Raji (cell line): Measurements from ENCODE around the gene ABL1.

Experiments
- POLR2A ChIP-seq: IDR thresholded peaks from 2 replicates; pipeline ENCODE4 v1.6.1; 2011; ENCODE audit warnings: low read depth, low read length, control low read depth; ENCODE audit not compliant: insufficient read depth

Gene ABL1

DNA sequence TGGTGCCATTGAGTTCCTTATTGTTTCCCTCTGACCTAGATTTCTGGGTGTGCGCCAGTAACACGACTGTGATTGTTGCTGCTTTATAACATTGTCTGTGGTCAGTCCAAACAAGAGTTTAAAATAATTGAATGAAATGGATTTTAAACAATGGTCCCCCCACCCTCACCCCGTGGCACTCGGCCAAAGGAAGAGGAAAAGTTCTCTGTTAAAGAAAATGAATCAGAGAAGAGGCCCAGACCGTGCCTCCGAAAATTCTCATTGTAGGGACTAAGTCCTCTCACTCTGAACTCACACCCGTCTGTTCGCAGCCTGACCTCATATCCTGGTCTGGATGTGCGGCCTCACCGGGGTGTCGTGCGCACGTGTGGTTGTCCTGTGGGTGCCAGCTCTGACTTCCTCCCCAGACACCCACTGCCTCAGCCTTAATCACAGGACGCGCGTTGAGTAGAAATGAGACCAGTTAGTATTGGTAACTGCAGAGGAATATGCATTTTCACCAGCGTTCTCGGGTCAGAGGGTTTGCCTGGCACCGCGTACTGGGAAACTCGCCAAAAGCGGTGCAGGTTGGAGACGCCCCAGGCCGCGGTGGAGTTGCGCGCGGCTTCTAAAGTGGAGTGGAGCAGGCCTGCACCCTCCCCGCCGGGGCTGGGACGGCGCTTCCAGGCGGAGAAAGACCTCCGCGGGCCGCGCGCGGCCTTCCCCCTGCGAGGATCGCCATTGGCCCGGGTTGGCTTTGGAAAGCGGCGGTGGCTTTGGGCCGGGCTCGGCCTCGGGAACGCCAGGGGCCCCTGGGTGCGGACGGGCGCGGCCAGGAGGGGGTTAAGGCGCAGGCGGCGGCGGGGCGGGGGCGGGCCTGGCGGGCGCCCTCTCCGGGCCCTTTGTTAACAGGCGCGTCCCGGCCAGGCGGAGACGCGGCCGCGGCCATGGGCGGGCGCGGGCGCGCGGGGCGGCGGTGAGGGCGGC, at the start of gene ABL1:
Gene ABL1, plus strand, starts transcription at position 884 of the 966 bp plus-strand sequence. CDS start 193 bp downstream, outside the sequence.
- no peak for TF ChIP-seq POLR2A

GRCh38 chr9:130785940-130786508, 49.0 kb upstream of the ABL1 start:
- TF ChIP-seq POLR2A: no peak

GRCh38 chr9:130786526-130786925, 48.5 kb upstream of the ABL1 start:
- TF ChIP-seq POLR2A: no peak

DNA sequence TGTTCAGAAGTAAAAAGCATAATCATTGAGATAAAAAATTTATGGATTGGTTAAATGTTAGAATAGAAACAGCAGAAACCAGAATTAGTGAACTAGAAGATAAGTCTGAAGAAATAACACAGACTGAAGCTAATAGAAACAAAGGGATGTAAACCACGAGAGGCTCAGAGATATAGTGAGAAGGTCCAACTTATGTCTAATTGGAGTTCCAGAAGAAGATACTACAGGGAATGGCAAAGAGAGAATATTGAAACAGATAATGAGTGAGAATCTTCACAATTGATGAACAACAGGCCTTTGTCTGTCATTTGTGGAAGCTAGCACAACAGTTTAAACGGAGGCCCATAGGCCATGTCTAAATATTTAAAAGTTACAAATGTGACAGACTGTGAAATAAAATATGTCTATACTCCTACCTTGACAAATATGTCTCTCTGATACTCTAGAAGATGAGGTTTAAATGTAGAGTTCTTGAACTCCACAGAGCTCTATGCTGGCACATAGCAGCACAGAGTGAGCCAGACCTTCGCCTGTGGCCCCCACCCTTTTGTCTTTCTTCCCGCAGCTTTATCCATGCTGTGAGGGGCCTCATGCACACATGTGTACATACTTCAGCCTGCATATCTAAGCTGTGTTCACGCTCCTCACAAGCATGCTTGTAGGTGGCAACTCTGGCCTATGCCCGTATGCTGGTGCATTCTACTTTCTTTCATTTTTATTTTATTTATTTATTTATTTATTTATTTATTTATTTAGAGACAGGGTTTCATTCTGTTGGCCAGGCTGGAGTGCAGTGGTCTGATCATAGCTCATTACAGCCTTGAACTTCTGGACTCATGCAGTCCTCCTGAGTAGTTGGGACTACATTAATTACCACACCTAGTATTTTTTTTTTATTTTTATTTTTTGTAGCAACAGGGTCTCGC, 45.0 kb upstream of the ABL1 start:
- TF ChIP-seq POLR2A: no peak

DNA sequence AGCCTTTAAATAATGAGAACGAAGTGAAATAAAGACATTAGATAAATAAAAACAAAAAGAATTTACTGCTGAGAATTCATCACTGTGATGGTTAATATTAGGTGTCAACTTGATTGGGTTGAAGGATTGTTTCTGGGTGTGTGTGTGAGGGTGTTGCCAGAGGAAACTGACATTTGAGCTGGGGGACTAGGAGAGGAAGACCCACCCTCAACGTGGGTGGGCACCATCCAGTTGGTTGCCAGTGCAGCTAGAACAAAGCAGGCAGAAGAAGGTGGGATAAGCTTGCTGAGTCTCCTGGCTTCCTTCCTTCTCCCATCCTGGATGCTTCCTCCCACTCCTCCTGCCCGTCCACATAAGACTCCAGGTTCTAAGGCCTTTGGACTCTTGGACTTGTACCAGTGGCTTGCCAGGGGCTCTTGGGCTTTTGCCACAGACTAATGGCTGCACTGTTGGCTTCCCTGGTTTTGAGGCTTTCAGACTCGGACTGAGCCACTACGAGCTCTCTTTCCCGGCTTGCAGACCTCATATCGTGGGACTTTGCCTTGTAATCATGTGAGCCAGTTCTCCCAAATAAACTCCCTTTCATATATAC, 43.7 kb upstream of the ABL1 start:
- no peak for TF ChIP-seq POLR2A

- no peak for TF ChIP-seq POLR2A
Observed at GRCh38 chr9:130793589-130793988, 41.5 kb upstream of the ABL1 start.

DNA sequence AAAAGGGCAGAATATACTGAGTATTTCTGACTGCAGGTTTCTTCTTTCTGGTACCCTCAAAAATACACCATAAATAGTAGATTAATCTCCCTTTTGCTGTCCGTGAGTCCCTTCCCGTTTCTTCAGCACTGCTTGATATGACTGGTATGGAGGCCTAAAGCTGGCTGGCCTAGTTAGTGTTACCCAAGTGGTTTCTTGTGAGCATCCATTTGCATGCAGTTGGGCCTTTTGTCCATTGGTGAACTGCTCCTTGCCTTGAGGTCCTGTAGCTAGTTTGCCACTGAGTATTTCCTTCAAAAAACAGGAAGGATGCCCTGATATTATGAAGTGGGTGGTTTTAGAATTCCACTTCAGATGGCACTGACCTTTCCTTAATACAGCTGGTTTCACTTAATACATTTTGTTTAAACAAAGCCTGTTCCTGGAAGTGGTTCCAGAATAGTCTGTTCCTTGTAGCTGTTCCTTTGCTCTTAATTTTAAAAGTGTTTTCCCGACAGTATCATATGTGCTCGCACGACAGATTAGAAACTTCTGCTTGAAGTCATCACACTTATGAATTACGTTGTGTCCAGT, 40.0 kb upstream of the ABL1 start:
- no peak for TF ChIP-seq POLR2A

DNA sequence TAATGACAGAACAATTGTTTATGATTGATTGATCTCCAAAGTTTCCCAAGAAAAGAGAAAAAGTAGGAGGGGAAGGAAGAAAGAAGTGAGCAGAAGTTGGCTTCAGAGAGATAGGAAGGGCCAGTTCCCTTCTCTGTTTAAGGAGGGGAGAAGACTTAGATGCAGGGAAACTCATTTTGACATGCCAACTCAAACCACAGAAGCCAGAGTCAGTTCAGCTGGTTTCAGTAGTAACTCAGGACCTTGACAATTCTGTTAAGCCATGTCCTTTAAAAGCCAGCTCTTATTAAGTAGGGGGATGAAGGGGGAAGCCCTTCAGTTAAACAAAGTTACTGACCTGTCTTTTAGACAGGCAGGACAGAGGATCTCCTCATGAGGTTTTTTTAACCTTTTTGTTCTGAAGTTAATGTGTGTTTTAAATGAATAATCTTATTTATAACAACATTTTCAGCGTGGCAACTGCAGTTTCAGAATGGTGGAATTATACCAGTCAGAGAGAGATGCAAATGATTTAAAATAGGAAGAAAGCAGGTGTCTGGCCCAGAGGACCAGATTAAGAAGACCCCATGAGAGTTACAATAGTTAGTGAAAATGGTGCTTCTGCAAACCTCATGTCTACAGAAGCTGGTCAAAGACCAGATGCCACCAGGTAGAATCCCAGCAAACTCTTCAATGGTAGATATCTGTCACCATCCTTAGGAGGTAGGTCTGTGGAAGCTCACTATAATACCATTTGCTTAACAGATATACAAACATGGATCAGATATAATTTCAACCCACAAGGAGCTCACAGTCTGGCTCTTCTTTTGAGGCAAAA, 29.3 kb upstream of the ABL1 start:
- TF ChIP-seq POLR2A: no peak

- no peak for TF ChIP-seq POLR2A
Observed at GRCh38 chr9:130806327-130806716, 28.7 kb upstream of the ABL1 start.

GRCh38 chr9:130810609-130811136, 24.4 kb upstream of the ABL1 start:
- TF ChIP-seq POLR2A: no peak

- TF ChIP-seq POLR2A: no peak
Observed at GRCh38 chr9:130815242-130815808, 19.7 kb upstream of the ABL1 start.

- TF ChIP-seq POLR2A: no peak
Observed at GRCh38 chr9:130817914-130818313, 17.1 kb upstream of the ABL1 start.

GRCh38 chr9:130820135-130820738, 14.8 kb upstream of the ABL1 start:
- no peak for TF ChIP-seq POLR2A
